HG02885 (cell line): ENCODE data around the gene LASP1.
"Not testable (repeated sequence)": the region's sequence is repeated elsewhere in the genome, so short reads cannot be mapped to it uniquely, and the experiment has no call there.

ENCODE experiments used
- ATAC-seq: cut with Tn5 transposase; IDR thresholded peaks from one replicate; pipeline ENCODE4 v1.9.1; 2021; ENCODE audit warnings: mild to moderate bottlenecking; ENCODE audit not compliant: unreplicated experiment, poor library complexity

LASP1 gene

GRCh38 chr17:38869526-38870258, at the start of gene LASP1:
Gene LASP1, plus strand, starts transcription at chr17:38870058. Its CDS starts 132 bp downstream, at chr17:38870190.
- peak; percentile 46 for ATAC-seq

GRCh38 chr17:38824899-38825761, 44.7 kb upstream of the LASP1 start, which contains the start of gene CWC25:
Gene CWC25, minus strand, starts transcription at chr17:38825321. Its CDS starts 138 bp downstream, at chr17:38825183.
- peak; percentile 90 for ATAC-seq

GRCh38 chr17:38825762-38826247, 44.1 kb upstream of the LASP1 start:
- no peak for ATAC-seq

- no peak for ATAC-seq
Measured at GRCh38 chr17:38844261-38844757, 25.5 kb upstream of the LASP1 start.

- ATAC-seq: no peak
Measured at GRCh38 chr17:38848557-38848891, 21.3 kb upstream of the LASP1 start.

- no peak for ATAC-seq
Measured at GRCh38 chr17:38848939-38849605, 20.8 kb upstream of the LASP1 start.

GRCh38 chr17:38850374-38850773, 19.5 kb upstream of the LASP1 start:
- no peak for ATAC-seq

GRCh38 chr17:38851434-38851833, 18.4 kb upstream of the LASP1 start:
- no peak for ATAC-seq

GRCh38 chr17:38852771-38853291, 17.0 kb upstream of the LASP1 start:
- no peak for ATAC-seq

- ATAC-seq: peak; percentile 87
Measured at GRCh38 chr17:38853292-38854219, 16.3 kb upstream of the LASP1 start, which contains the start of gene RPL23. Gene RPL23, minus strand, starts transcription at chr17:38853721. Its CDS starts 11 bp downstream, at chr17:38853710.

GRCh38 chr17:38855101-38855714, 14.7 kb upstream of the LASP1 start:
- not testable (repeated sequence) for ATAC-seq

GRCh38 chr17:38857271-38857670, 12.6 kb upstream of the LASP1 start:
- no peak for ATAC-seq

- no peak for ATAC-seq
Measured at GRCh38 chr17:38861399-38861843, 8.4 kb upstream of the LASP1 start.

GRCh38 chr17:38864636-38865398, 5.0 kb upstream of the LASP1 start:
- no peak for ATAC-seq

GRCh38 chr17:38867179-38867967, 2.5 kb upstream of the LASP1 start:
- no peak for ATAC-seq

- ATAC-seq: no peak
Measured at GRCh38 chr17:38867968-38868816, 1.7 kb upstream of the LASP1 start.
